ENCODE data around the gene TRAFD1. TPM values are rescaled to one million over a fixed set of nuclear protein-coding genes. Genes with fewer than 3 reads are reported as not detected.

The TRAFD1 gene
- total RNA-seq, 1 experiment from 2014 or later = 37.8 TPM

- no peaks in the 10 kb centered on the region for H3K9me3 ChIP-seq (ENCODE audit: low read depth, low read length, poor library complexity, severe bottlenecking)
- ChIA-PET CTCF (interaction anchor here (1.8 kb wide), 1 partner anchor 192 kb away, joined by 5 read pairs; no protein-coding TSS in a partner anchor), POLR2A (ENCODE audit: low non-redundant PET) (no interaction called here)
- no peaks in the 10 kb centered on the region for H3K4me1 ChIP-seq (ENCODE audit: insufficient read depth, low read length, poor library complexity, severe bottlenecking)
- peaks cover 20% of the 10 kb centered on the region for H3K36me3 ChIP-seq (ENCODE audit: insufficient read depth, low read length, poor library complexity, severe bottlenecking)
- H3K4me3 ChIP-seq (ENCODE audit: low read depth, low read length, poor library complexity, severe bottlenecking) = no peak overlapping the region
- H3K27me3 ChIP-seq (replicated peaks; ENCODE audit: insufficient read depth, low read depth, low read length, poor library complexity) = no peaks in the 10 kb centered on the region
- DNase-seq (ENCODE audit: low spot score) = no peak
- no peak overlapping the region for H3K27ac ChIP-seq (ENCODE audit: low read depth, low read length, poor library complexity, severe bottlenecking)
- TF ChIP-seq EZH2 (IDR thresholded peaks at IDR 0.05; ENCODE audit: borderline replicate concordance, low read depth, low read length, poor library complexity, severe bottlenecking) = no peak
- TF ChIP-seq, protein P1, sequence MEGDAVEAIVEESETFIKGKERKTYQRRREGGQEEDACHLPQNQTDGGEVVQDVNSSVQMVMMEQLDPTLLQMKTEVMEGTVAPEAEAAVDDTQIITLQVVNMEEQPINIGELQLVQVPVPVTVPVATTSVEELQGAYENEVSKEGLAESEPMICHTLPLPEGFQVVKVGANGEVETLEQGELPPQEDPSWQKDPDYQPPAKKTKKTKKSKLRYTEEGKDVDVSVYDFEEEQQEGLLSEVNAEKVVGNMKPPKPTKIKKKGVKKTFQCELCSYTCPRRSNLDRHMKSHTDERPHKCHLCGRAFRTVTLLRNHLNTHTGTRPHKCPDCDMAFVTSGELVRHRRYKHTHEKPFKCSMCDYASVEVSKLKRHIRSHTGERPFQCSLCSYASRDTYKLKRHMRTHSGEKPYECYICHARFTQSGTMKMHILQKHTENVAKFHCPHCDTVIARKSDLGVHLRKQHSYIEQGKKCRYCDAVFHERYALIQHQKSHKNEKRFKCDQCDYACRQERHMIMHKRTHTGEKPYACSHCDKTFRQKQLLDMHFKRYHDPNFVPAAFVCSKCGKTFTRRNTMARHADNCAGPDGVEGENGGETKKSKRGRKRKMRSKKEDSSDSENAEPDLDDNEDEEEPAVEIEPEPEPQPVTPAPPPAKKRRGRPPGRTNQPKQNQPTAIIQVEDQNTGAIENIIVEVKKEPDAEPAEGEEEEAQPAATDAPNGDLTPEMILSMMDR (conservative IDR thresholded peaks at IDR 0.05; ENCODE audit: low read depth, low read length) = no peak
- intact Hi-C loops (cut with micrococcal nuclease; ENCODE audit: unreplicated experiment) = no loop called here
- no TSS peak for BruUV-seq (replicated peaks)
These were observed 69.4 kb downstream of the TRAFD1 start for GRCh38 chr12:112194601-112195247.

- CTCF ChIA-PET = no interaction called here
- DNase-seq (ENCODE audit: low spot score) = no peak
- Histone ChIP-seq H3K4me3 (ENCODE audit: low read depth, low read length, poor library complexity, severe bottlenecking) (no peak overlapping the region), H3K4me1 (ENCODE audit: insufficient read depth, low read length, poor library complexity, severe bottlenecking) (no peaks in the 10 kb centered on the region), H3K36me3 (ENCODE audit: insufficient read depth, low read length, poor library complexity, severe bottlenecking) (peaks cover 24% of the 10 kb centered on the region), H3K9me3 (ENCODE audit: low read depth, low read length, poor library complexity, severe bottlenecking) (no peaks in the 10 kb centered on the region), H3K27ac (ENCODE audit: low read depth, low read length, poor library complexity, severe bottlenecking) (no peak overlapping the region), H3K27me3 (replicated peaks; ENCODE audit: insufficient read depth, low read depth, low read length, poor library complexity) (no peaks in the 10 kb centered on the region)
- intact Hi-C loops (cut with micrococcal nuclease; ENCODE audit: unreplicated experiment) = no loop called here
- TF ChIP-seq EZH2 (IDR thresholded peaks at IDR 0.05; ENCODE audit: borderline replicate concordance, low read depth, low read length, poor library complexity, severe bottlenecking) = no peak
- TF ChIP-seq, protein P1 (conservative IDR thresholded peaks at IDR 0.05; ENCODE audit: low read depth, low read length) = no peak
- no TSS peak for BruUV-seq (replicated peaks)
- POLR2A ChIA-PET (ENCODE audit: low non-redundant PET) = no interaction called here
These were observed 71.0 kb downstream of the TRAFD1 start for GRCh38 chr12:112196196-112196875.

- Histone ChIP-seq H3K9me3 (ENCODE audit: low read depth, low read length, poor library complexity, severe bottlenecking) (no peaks in the 10 kb centered on the region), H3K4me3 (ENCODE audit: low read depth, low read length, poor library complexity, severe bottlenecking) (no peak overlapping the region), H3K4me1 (ENCODE audit: insufficient read depth, low read length, poor library complexity, severe bottlenecking) (no peaks in the 10 kb centered on the region), H3K27me3 (replicated peaks; ENCODE audit: insufficient read depth, low read depth, low read length, poor library complexity) (no peaks in the 10 kb centered on the region), H3K36me3 (ENCODE audit: insufficient read depth, low read length, poor library complexity, severe bottlenecking) (peaks cover 16% of the 10 kb centered on the region), H3K27ac (ENCODE audit: low read depth, low read length, poor library complexity, severe bottlenecking) (no peak overlapping the region)
- intact Hi-C loops (cut with micrococcal nuclease; ENCODE audit: unreplicated experiment) = loop anchor here (1.0 kb wide), 1 partner anchor 189 kb away; no protein-coding TSS in a partner anchor
- TF ChIP-seq EZH2 (IDR thresholded peaks at IDR 0.05; ENCODE audit: borderline replicate concordance, low read depth, low read length, poor library complexity, severe bottlenecking) = no peak
- TF ChIP-seq, protein P1 (conservative IDR thresholded peaks at IDR 0.05; ENCODE audit: low read depth, low read length) = peak; percentile 76
- DNase-seq (ENCODE audit: low spot score) = peak; percentile 76
- BruUV-seq (replicated peaks) = no TSS peak
- ChIA-PET CTCF (interaction anchor here (0.6 to 2.4 kb wide), 6 partner anchors 10 to 213 kb away, joined by 3 to 33 read pairs (median 6); no protein-coding TSS in a partner anchor), POLR2A (ENCODE audit: low non-redundant PET) (interaction anchor here (0.5 kb wide), 1 partner anchor 200 kb away, joined by 5 read pairs; no protein-coding TSS in a partner anchor)
These were observed 72.9 kb downstream of the TRAFD1 start for GRCh38 chr12:112198120-112198733.

Measured in A673 (cell line).